ENCODE results near the gene ZNF346. TPM values are rescaled to one million over a fixed set of nuclear protein-coding genes. Genes with fewer than 3 reads are reported as not detected.
A peak's percentile ranks its signal among the peaks of the same experiment; 100 is the strongest.

ZNF346 gene
- total RNA-seq, 2 experiments from 2014 or later = 36.6 to 42.4 TPM

GRCh38 chr5:177066224-177066623 is 43.7 kb downstream of the ZNF346 start:
- Histone ChIP-seq H4K20me1 (ENCODE audit: insufficient read depth, low read length) (no peaks in the 10 kb centered on the region), H3K9me2 (ENCODE audit: insufficient read depth, low read length) (no peaks in the 10 kb centered on the region), H3K4me3 (ENCODE audit: low read depth, low read length, poor library complexity, severe bottlenecking) (no peak overlapping the region), H3K4me2 (ENCODE audit: low read length) (no peak overlapping the region), H3K9me3 (ENCODE audit: low read length) (no peaks in the 10 kb centered on the region), H3K36me3 (ENCODE audit: insufficient read depth, low read length) (peaks cover 37% of the 10 kb centered on the region), H3K79me2 (ENCODE audit: insufficient read depth, low read depth, low read length) (no peaks in the 10 kb centered on the region), H3K27ac (ENCODE audit: low read depth, low read length, poor library complexity, severe bottlenecking) (no peak overlapping the region), H2AFZ (ENCODE audit: low read length) (no peak overlapping the region), H3K4me1 (ENCODE audit: insufficient read depth, low read length, poor library complexity, severe bottlenecking) (peaks cover 13% of the 10 kb centered on the region)
- DNase-seq (ENCODE audit: low spot score) = no peak
- intact Hi-C loops (cut with micrococcal nuclease; ENCODE audit: unreplicated experiment) = no loop called here
- ChIA-PET POLR2A (interaction anchor here (0.6 kb wide), 1 partner anchor 93 kb away, joined by 3 read pairs; no protein-coding TSS in a partner anchor), CTCF (ENCODE audit: unreplicated experiment) (no interaction called here)
- TF ChIP-seq CTCF (conservative IDR thresholded peaks at IDR 0.05; ENCODE audit: low read length) (no peak), EZH2phosphoT487 (IDR thresholded peaks at IDR 0.05; ENCODE audit: borderline replicate concordance, low read depth, low read length) (no peak)
- BruUV-seq (replicated peaks) = no TSS peak

- ChIA-PET POLR2A (interaction anchor here (1.6 kb wide), 1 partner anchor 19 kb away, joined by 5 read pairs; no protein-coding TSS in a partner anchor), CTCF (ENCODE audit: unreplicated experiment) (interaction anchor here (0.9 kb wide), 1 partner anchor 45 kb away, joined by 3 read pairs; no protein-coding TSS in a partner anchor)
- no peak for DNase-seq (ENCODE audit: low spot score)
- H3K9me3 ChIP-seq (ENCODE audit: low read length) = no peaks in the 10 kb centered on the region
- H3K4me3 ChIP-seq (ENCODE audit: low read depth, low read length, poor library complexity, severe bottlenecking) = no peak overlapping the region
- TF ChIP-seq CTCF (conservative IDR thresholded peaks at IDR 0.05; ENCODE audit: low read length) (no peak), EZH2phosphoT487 (IDR thresholded peaks at IDR 0.05; ENCODE audit: borderline replicate concordance, low read depth, low read length) (no peak)
- H3K4me1 ChIP-seq (ENCODE audit: insufficient read depth, low read length, poor library complexity, severe bottlenecking) = peaks cover 25% of the 10 kb centered on the region
- H4K20me1 ChIP-seq (ENCODE audit: insufficient read depth, low read length) = no peaks in the 10 kb centered on the region
- intact Hi-C loops (cut with micrococcal nuclease; ENCODE audit: unreplicated experiment) = no loop called here
- peaks cover 27% of the 10 kb centered on the region for H3K36me3 ChIP-seq (ENCODE audit: insufficient read depth, low read length)
- H3K9me2 ChIP-seq (ENCODE audit: insufficient read depth, low read length) = no peaks in the 10 kb centered on the region
- H3K79me2 ChIP-seq (ENCODE audit: insufficient read depth, low read depth, low read length) = no peaks in the 10 kb centered on the region
- no peak overlapping the region for H2AFZ ChIP-seq (ENCODE audit: low read length)
- H3K4me2 ChIP-seq (ENCODE audit: low read length) = no peak overlapping the region
- no peak overlapping the region for H3K27ac ChIP-seq (ENCODE audit: low read depth, low read length, poor library complexity, severe bottlenecking)
- no TSS peak for BruUV-seq (replicated peaks)
Observed at GRCh38 chr5:177067503-177067902, 45.0 kb downstream of the ZNF346 start.

DNA sequence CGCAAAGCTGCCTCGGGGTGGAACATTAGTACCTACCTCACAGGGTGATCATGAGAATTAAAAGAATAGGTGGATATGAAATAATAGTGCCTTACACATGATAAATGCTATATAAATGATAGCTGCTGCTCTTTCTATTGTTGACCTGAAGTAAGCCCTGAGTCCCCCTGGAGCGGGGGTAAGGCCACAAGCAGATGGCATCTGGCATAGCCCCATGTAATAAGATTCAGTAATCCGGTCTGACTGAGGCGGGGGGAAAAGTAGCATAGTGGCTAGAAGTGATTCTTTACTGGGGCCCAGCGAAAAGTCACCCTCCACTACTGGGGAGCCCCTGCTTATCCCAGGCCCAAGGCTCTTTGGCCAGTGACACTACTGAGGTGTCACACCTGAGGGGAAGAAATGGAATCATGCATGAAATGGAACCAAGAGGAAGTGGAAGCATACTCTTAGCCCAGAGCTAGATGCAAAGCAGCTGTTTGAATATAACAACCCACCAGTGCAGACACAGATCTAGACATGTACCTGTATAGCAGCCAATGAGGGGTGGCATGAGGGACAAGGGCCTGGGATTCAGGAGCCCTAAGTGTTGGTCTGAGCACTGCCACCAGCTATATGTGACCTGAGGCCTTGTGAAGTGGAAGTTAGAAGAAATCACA is 48.2 kb downstream of the ZNF346 start:
- H3K79me2 ChIP-seq (ENCODE audit: insufficient read depth, low read depth, low read length) = no peaks in the 10 kb centered on the region
- no peak overlapping the region for H2AFZ ChIP-seq (ENCODE audit: low read length)
- intact Hi-C loops (cut with micrococcal nuclease; ENCODE audit: unreplicated experiment) = loop anchor here (1.0 to 5.0 kb wide), 2 partner anchors 42 to 242 kb away; partner anchors contain the start of gene MXD3
- H3K4me1 ChIP-seq (ENCODE audit: insufficient read depth, low read length, poor library complexity, severe bottlenecking) = peaks cover 25% of the 10 kb centered on the region
- BruUV-seq (replicated peaks) = no TSS peak
- ChIA-PET CTCF (ENCODE audit: unreplicated experiment) (interaction anchor here (0.6 to 2.9 kb wide), 6 partner anchors 38 to 410 kb away, joined by 3 to 11 read pairs (median 6); no protein-coding TSS in a partner anchor), POLR2A (interaction anchor here (0.6 to 1.7 kb wide), 7 partner anchors 9 to 290 kb away, joined by 3 to 9 read pairs (median 3); no protein-coding TSS in a partner anchor)
- H3K9me3 ChIP-seq (ENCODE audit: low read length) = no peaks in the 10 kb centered on the region
- no peaks in the 10 kb centered on the region for H4K20me1 ChIP-seq (ENCODE audit: insufficient read depth, low read length)
- TF ChIP-seq EZH2phosphoT487 (IDR thresholded peaks at IDR 0.05; ENCODE audit: borderline replicate concordance, low read depth, low read length) (no peak), CTCF (conservative IDR thresholded peaks at IDR 0.05; ENCODE audit: low read length) (no peak)
- H3K4me3 ChIP-seq (ENCODE audit: low read depth, low read length, poor library complexity, severe bottlenecking) = peak overlapping the region; percentile 26
- H3K36me3 ChIP-seq (ENCODE audit: insufficient read depth, low read length) = peaks cover 9% of the 10 kb centered on the region
- peak; percentile 74 for DNase-seq (ENCODE audit: low spot score)
- peak overlapping the region; percentile 74 for H3K4me2 ChIP-seq (ENCODE audit: low read length)
- peak overlapping the region; percentile 63 for H3K27ac ChIP-seq (ENCODE audit: low read depth, low read length, poor library complexity, severe bottlenecking)
- H3K9me2 ChIP-seq (ENCODE audit: insufficient read depth, low read length) = no peaks in the 10 kb centered on the region
